OCI-LY1 (cell line): Measurements from ENCODE around the gene PTPRA.
A peak's percentile ranks its signal among the peaks of the same experiment; 100 is the strongest.

Source experiments
- H2AFZ ChIP-seq: fragments of 200-600 bp; sonication (generic), shearing (Covaris generic); 2 replicates; pipeline ENCODE4 v1.6.0; 2014; ENCODE audit warnings: antibody characterized with exemption, mild to moderate bottlenecking, low read length
- H3F3A ChIP-seq: fragments of 200-600 bp; sonication (generic), shearing (Covaris generic); 2 replicates; pipeline ENCODE4 v1.6.0; 2014; ENCODE audit warnings: mild to moderate bottlenecking, antibody characterized with exemption, low read length, moderate library complexity; ENCODE audit not compliant: insufficient read depth
- H3K27ac ChIP-seq: fragments of 200-600 bp; sonication (generic); 2 replicates; pipeline ENCODE4 v1.5.1; 2014; ENCODE audit warnings: low read length, mixed run types, mild to moderate bottlenecking, low read depth; ENCODE audit not compliant: poor library complexity, severe bottlenecking
- H3K27me3 ChIP-seq: fragments of 200-600 bp; sonication (generic); 2 replicates; pipeline ENCODE4 v1.6.0; 2014; ENCODE audit warnings: antibody characterized with exemption, mild to moderate bottlenecking, low read length, moderate library complexity; ENCODE audit not compliant: insufficient read depth
- H3K36me3 ChIP-seq: fragments of 200-600 bp; sonication (generic); 2 replicates; pipeline ENCODE4 v1.6.1; 2014; ENCODE audit warnings: mild to moderate bottlenecking, antibody characterized with exemption, low read length, moderate library complexity, mixed read lengths; ENCODE audit not compliant: insufficient read depth
- H3K4me1 ChIP-seq: fragments of 200-600 bp; sonication (generic); 2 replicates; pipeline ENCODE4 v1.5.1; 2014; ENCODE audit warnings: mild to moderate bottlenecking, low read length, moderate library complexity; ENCODE audit not compliant: insufficient read depth, severe bottlenecking
- H3K4me2 ChIP-seq: fragments of 200-600 bp; sonication (generic), shearing (Covaris generic); 2 replicates; pipeline ENCODE4 v1.6.1; 2014; ENCODE audit warnings: low read length
- H3K4me3 ChIP-seq: fragments of 200-600 bp; sonication (generic); 2 replicates; pipeline ENCODE4 v1.5.1; 2014; ENCODE audit warnings: low read length, low read depth, mild to moderate bottlenecking, mixed read lengths; ENCODE audit not compliant: poor library complexity, severe bottlenecking
- H3K79me2 ChIP-seq: fragments of 200-600 bp; shearing (Covaris generic); 2 replicates; pipeline ENCODE4 v1.6.1; 2016; ENCODE audit warnings: mixed run types, low read length, mixed read lengths; ENCODE audit not compliant: insufficient read depth
- H3K9ac ChIP-seq: fragments of 200-600 bp; sonication (generic), shearing (Covaris generic); 2 replicates; pipeline ENCODE4 v1.6.1; 2014; ENCODE audit warnings: mild to moderate bottlenecking, low read length, mixed read lengths
- H3K9me2 ChIP-seq: fragments of 200-600 bp; sonication (generic), shearing (Covaris generic); 2 replicates; pipeline ENCODE4 v1.6.1; 2014; ENCODE audit warnings: low read depth, mild to moderate bottlenecking, low read length, mixed read lengths
- H3K9me3 ChIP-seq: fragments of 200-600 bp; shearing (Covaris generic); 2 replicates; pipeline ENCODE4 v1.6.1; 2014; ENCODE audit warnings: low read length, mixed read lengths
- H4K20me1 ChIP-seq: fragments of 200-600 bp; sonication (generic), shearing (Covaris generic); 2 replicates; pipeline ENCODE4 v1.6.0; 2016; ENCODE audit warnings: mild to moderate bottlenecking, low read length; ENCODE audit not compliant: insufficient read depth
- CTCF ChIP-seq: fragments of 200-600 bp; sonication (generic), shearing (Covaris generic); IDR thresholded peaks from 2 replicates; pipeline ENCODE4 v1.5.1; 2017; ENCODE audit warnings: mild to moderate bottlenecking, antibody characterized with exemption, low read length, moderate library complexity, mixed read lengths
- EZH2 ChIP-seq: fragments of 200-600 bp; sonication (generic), shearing (Covaris generic); IDR thresholded peaks from 2 replicates; pipeline ENCODE4 v1.8.0; 2017; ENCODE audit warnings: borderline replicate concordance, mixed run types, mild to moderate bottlenecking, antibody characterized with exemption, low read length, moderate library complexity, mixed read lengths

The PTPRA gene

DNA sequence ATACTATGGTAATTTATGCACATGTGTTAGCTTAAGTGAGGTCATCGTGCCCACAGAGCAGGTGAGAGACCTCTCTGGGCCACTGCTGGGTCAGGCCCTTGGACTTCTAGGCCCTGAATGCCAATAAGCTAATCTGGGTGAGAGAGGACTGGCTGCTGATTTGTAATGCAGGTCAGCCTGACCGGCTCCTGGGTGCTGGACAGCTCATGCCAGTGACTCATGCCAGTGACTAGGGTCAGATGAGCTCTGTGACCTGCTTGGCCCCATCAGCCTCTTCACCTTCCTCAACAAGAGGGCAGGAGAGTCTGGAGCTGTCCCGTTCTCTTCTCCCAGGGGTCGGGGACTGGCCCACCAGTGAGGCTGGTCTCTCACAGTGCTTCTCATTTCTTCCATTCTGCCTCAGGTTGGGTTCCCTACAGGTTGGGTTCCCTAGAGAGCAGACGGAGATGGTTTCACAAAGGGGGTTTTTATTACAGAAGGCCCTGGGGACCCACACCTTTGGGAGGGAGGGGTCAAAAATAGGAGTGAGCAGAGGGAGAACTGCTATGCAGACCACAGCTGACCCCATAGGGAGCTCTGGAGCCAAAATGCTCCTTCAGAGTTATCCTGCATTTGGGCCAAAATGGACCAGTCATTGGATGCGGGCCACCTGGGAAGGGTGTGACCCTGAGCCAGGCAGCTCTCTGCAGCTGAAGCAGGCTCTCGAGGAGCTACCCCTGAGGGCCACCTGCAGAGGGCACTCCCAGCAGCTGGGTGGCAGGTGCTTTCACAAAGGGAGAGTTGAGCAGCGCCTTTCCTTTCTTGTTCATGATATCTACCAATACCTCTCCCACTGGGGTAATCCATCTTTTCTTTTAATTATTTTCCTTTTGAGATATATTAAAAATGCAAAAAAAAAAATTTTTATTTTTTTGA, 196.0 kb downstream of the PTPRA start:
- peak; percentile 48 for TF ChIP-seq CTCF
- no peak for TF ChIP-seq EZH2
- no peaks in the 10 kb centered on the region for H3F3A ChIP-seq
- no peak overlapping the region for H3K4me3 ChIP-seq
- H3K27me3 ChIP-seq: no peaks in the 10 kb centered on the region
- H3K9ac ChIP-seq: no peak overlapping the region
- no peak overlapping the region for H2AFZ ChIP-seq
- H4K20me1 ChIP-seq: no peaks in the 10 kb centered on the region
- H3K4me1 ChIP-seq: no peaks in the 10 kb centered on the region
- H3K79me2 ChIP-seq: no peaks in the 10 kb centered on the region
- H3K9me3 ChIP-seq: no peaks in the 10 kb centered on the region
- H3K36me3 ChIP-seq: no peaks in the 10 kb centered on the region
- no peaks in the 10 kb centered on the region for H3K9me2 ChIP-seq
- H3K4me2 ChIP-seq: no peak overlapping the region
- H3K27ac ChIP-seq: no peak overlapping the region

GRCh38 chr20:3070725-3071124, 197.4 kb downstream of the PTPRA start:
- no peaks in the 10 kb centered on the region for H3K9me2 ChIP-seq
- no peak overlapping the region for H3K4me2 ChIP-seq
- TF ChIP-seq CTCF (no peak), EZH2 (no peak)
- no peaks in the 10 kb centered on the region for H3K79me2 ChIP-seq
- H3K36me3 ChIP-seq: no peaks in the 10 kb centered on the region
- H2AFZ ChIP-seq: no peak overlapping the region
- H3K4me3 ChIP-seq: no peak overlapping the region
- no peaks in the 10 kb centered on the region; the same call in 1 of the 2 replicates for H3K27me3 ChIP-seq
- no peaks in the 10 kb centered on the region for H4K20me1 ChIP-seq
- H3K9me3 ChIP-seq: no peaks in the 10 kb centered on the region
- no peaks in the 10 kb centered on the region for H3K4me1 ChIP-seq
- no peak overlapping the region for H3K27ac ChIP-seq
- H3F3A ChIP-seq: no peaks in the 10 kb centered on the region
- no peak overlapping the region for H3K9ac ChIP-seq

DNA sequence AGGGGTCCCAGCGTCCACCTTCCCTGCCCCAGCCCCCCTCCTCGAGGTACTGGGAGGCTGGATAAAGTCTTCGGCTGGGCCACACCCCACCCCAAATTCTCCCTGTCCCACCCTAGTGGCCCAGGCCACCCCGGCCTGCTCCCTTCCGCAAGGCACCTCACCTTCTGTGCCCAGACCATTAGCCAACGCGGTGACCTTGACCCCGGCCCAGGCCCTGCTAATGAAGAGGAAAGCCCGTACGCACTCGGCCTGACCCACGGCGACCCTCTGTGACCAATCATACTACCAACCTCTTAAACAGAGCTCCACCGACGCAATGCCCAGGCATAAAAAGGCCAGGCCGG, 198.0 kb downstream of the PTPRA start:
- no peaks in the 10 kb centered on the region for H3K4me1 ChIP-seq
- H3K4me2 ChIP-seq: no peak overlapping the region
- no peak overlapping the region for H3K4me3 ChIP-seq
- H3K9me3 ChIP-seq: no peaks in the 10 kb centered on the region
- H4K20me1 ChIP-seq: no peaks in the 10 kb centered on the region
- no peak overlapping the region for H3K9ac ChIP-seq
- no peaks in the 10 kb centered on the region for H3K79me2 ChIP-seq
- no peaks in the 10 kb centered on the region for H3K36me3 ChIP-seq
- no peak for TF ChIP-seq CTCF
- no peak for TF ChIP-seq EZH2
- no peak overlapping the region for H2AFZ ChIP-seq
- no peaks in the 10 kb centered on the region; the same call in 1 of the 2 replicates for H3K27me3 ChIP-seq
- H3K9me2 ChIP-seq: no peaks in the 10 kb centered on the region
- no peaks in the 10 kb centered on the region for H3F3A ChIP-seq
- H3K27ac ChIP-seq: no peak overlapping the region
